ENCODE measurements around the gene SWSAP1.
"Not testable (repeated sequence)": the region's sequence is repeated elsewhere in the genome, so short reads cannot be mapped to it uniquely, and the experiment has no call there.

Gene SWSAP1

GRCh38 chr19:11330127-11330526, 44.3 kb upstream of the SWSAP1 start:
- H3K4me1 ChIP-seq (ENCODE audit: insufficient read depth, low read length, poor library complexity, severe bottlenecking), result peaks cover 10% of the 10 kb centered on the region
- no peaks in the 10 kb centered on the region for H3F3A ChIP-seq (ENCODE audit: low read depth)
- H3K9me2 ChIP-seq (replicated peaks; ENCODE audit: low read depth, low read length), result no peaks in the 10 kb centered on the region
- no peaks in the 10 kb centered on the region for H3K27me3 ChIP-seq (ENCODE audit: insufficient read depth, low read length, poor library complexity, severe bottlenecking)
- TF ChIP-seq CTCF (conservative IDR thresholded peaks at IDR 0.05; ENCODE audit: low read length), result no peak
- peaks cover 9% of the 10 kb centered on the region; the same call in 1 of the 2 replicates for H3K79me2 ChIP-seq (ENCODE audit: insufficient read depth, low read length)
- H3K9me3 ChIP-seq (ENCODE audit: insufficient read depth, low read depth, low read length), result no peaks in the 10 kb centered on the region
- no peaks in the 10 kb centered on the region for H3K36me3 ChIP-seq (ENCODE audit: insufficient read depth, low read length)
- H2AFZ ChIP-seq (ENCODE audit: low read length), result no peak overlapping the region
- H3K4me2 ChIP-seq (ENCODE audit: low read depth, low read length, poor library complexity, severe bottlenecking), result no peak overlapping the region
- no peak overlapping the region for H3K9ac ChIP-seq (ENCODE audit: low read depth, low read length, poor library complexity, severe bottlenecking)
- no peak overlapping the region for H3K4me3 ChIP-seq (ENCODE audit: low read length, poor library complexity, severe bottlenecking)
- no peaks in the 10 kb centered on the region for H4K20me1 ChIP-seq (ENCODE audit: insufficient read depth, low read length, poor library complexity, severe bottlenecking)

- Histone ChIP-seq H3K9ac (ENCODE audit: low read depth, low read length, poor library complexity, severe bottlenecking) (no peak overlapping the region), H3K4me3 (ENCODE audit: low read length, poor library complexity, severe bottlenecking) (no peak overlapping the region)
Measured at GRCh38 chr19:11331502-11331901, 43.0 kb upstream of the SWSAP1 start.

GRCh38 chr19:11332822-11333221, 41.6 kb upstream of the SWSAP1 start:
- Histone ChIP-seq H3K27me3 (ENCODE audit: insufficient read depth, low read length, poor library complexity, severe bottlenecking) (no peaks in the 10 kb centered on the region), H3K36me3 (ENCODE audit: insufficient read depth, low read length) (no peaks in the 10 kb centered on the region), H4K20me1 (ENCODE audit: insufficient read depth, low read length, poor library complexity, severe bottlenecking) (no peaks in the 10 kb centered on the region), H3K4me2 (ENCODE audit: low read depth, low read length, poor library complexity, severe bottlenecking) (no peak overlapping the region), H3K79me2 (ENCODE audit: insufficient read depth, low read length) (0 out of 2 replicates have a peak, but pooled peaks cover 4% of the 10 kb centered on the region), H3K9me2 (replicated peaks; ENCODE audit: low read depth, low read length) (no peaks in the 10 kb centered on the region), H3F3A (ENCODE audit: low read depth) (no peaks in the 10 kb centered on the region), H3K9ac (ENCODE audit: low read depth, low read length, poor library complexity, severe bottlenecking) (no peak overlapping the region), H2AFZ (ENCODE audit: low read length) (no peak overlapping the region), H3K4me1 (ENCODE audit: insufficient read depth, low read length, poor library complexity, severe bottlenecking) (peaks cover 9% of the 10 kb centered on the region), H3K4me3 (ENCODE audit: low read length, poor library complexity, severe bottlenecking) (no peak overlapping the region), H3K9me3 (ENCODE audit: insufficient read depth, low read depth, low read length) (no peaks in the 10 kb centered on the region)
- TF ChIP-seq CTCF (conservative IDR thresholded peaks at IDR 0.05; ENCODE audit: low read length), result no peak
- no peak for TF ChIP-seq EZH2phosphoT487 (IDR thresholded peaks at IDR 0.05; ENCODE audit: borderline replicate concordance)

More at GRCh38 chr19:11331502-11331901, 43.0 kb upstream of the SWSAP1 start:
- H3F3A ChIP-seq (ENCODE audit: low read depth), result no peaks in the 10 kb centered on the region
- no peak overlapping the region for H3K4me2 ChIP-seq (ENCODE audit: low read depth, low read length, poor library complexity, severe bottlenecking)
- TF ChIP-seq EZH2phosphoT487 (IDR thresholded peaks at IDR 0.05; ENCODE audit: borderline replicate concordance) (no peak), CTCF (conservative IDR thresholded peaks at IDR 0.05; ENCODE audit: low read length) (no peak)
- H3K9me2 ChIP-seq (replicated peaks; ENCODE audit: low read depth, low read length), result no peaks in the 10 kb centered on the region
- H3K27me3 ChIP-seq (ENCODE audit: insufficient read depth, low read length, poor library complexity, severe bottlenecking), result no peaks in the 10 kb centered on the region
- peaks cover 3% of the 10 kb centered on the region for H3K4me1 ChIP-seq (ENCODE audit: insufficient read depth, low read length, poor library complexity, severe bottlenecking)
- no peaks in the 10 kb centered on the region for H3K9me3 ChIP-seq (ENCODE audit: insufficient read depth, low read depth, low read length)
- H4K20me1 ChIP-seq (ENCODE audit: insufficient read depth, low read length, poor library complexity, severe bottlenecking), result no peaks in the 10 kb centered on the region
- H2AFZ ChIP-seq (ENCODE audit: low read length), result no peak overlapping the region
- H3K36me3 ChIP-seq (ENCODE audit: insufficient read depth, low read length), result no peaks in the 10 kb centered on the region
- H3K79me2 ChIP-seq (ENCODE audit: insufficient read depth, low read length), result 0 out of 2 replicates have a peak, but pooled peaks cover 4% of the 10 kb centered on the region

- Histone ChIP-seq H3K4me1 (ENCODE audit: insufficient read depth, low read length, poor library complexity, severe bottlenecking) (peaks cover 19% of the 10 kb centered on the region), H3K79me2 (ENCODE audit: insufficient read depth, low read length) (peaks cover 10% of the 10 kb centered on the region; the same call in 1 of the 2 replicates)
- not testable (repeated sequence) for H3K9me3 ChIP-seq (ENCODE audit: insufficient read depth, low read depth, low read length); H3K36me3 ChIP-seq (ENCODE audit: insufficient read depth, low read length); H3K27me3 ChIP-seq (ENCODE audit: insufficient read depth, low read length, poor library complexity, severe bottlenecking); H3K9me2 ChIP-seq (replicated peaks; ENCODE audit: low read depth, low read length); H3K4me3 ChIP-seq (ENCODE audit: low read length, poor library complexity, severe bottlenecking); H4K20me1 ChIP-seq (ENCODE audit: insufficient read depth, low read length, poor library complexity, severe bottlenecking); H3F3A ChIP-seq (ENCODE audit: low read depth); H3K4me2 ChIP-seq (ENCODE audit: low read depth, low read length, poor library complexity, severe bottlenecking); H2AFZ ChIP-seq (ENCODE audit: low read length); H3K9ac ChIP-seq (ENCODE audit: low read depth, low read length, poor library complexity, severe bottlenecking)
Measured at GRCh38 chr19:11333838-11334237, 40.6 kb upstream of the SWSAP1 start.

All from Loucy (cell line).